Tibial nerve (tissue), 4 donors: ENCODE results near the gene HNRNPAB.

Source experiments
- EP300 ChIP-seq, 2 donors: sonication (generic); formaldehyde crosslinking; IDR thresholded peaks; one replicate each; pipeline ENCODE4 v1.6.1; 2017; ENCODE audit warnings: antibody characterized with exemption in 2 of 2, mild to moderate bottlenecking in 1 of 2
- POLR2A ChIP-seq, 2 donors: fragments of 450-650 bp; IDR thresholded peaks; one replicate each; pipeline ENCODE4 v1.6.1; 2017; ENCODE audit warnings: antibody characterized with exemption in 2 of 2, mild to moderate bottlenecking in 2 of 2, moderate library complexity in 2 of 2
- TF ChIP-seq, protein P1 (sequence below), 5 experiments: fragments of 200-600 bp in 3 of 5; fragments of 450-650 bp in 2 of 5; sonication (generic) in 3 of 5; IDR thresholded peaks; one replicate each; pipeline ENCODE4 v1.5.1; 2016 to 2019; ENCODE audit warnings: antibody characterized with exemption in 5 of 5, mild to moderate bottlenecking in 3 of 5, moderate library complexity in 2 of 5

DNA sequence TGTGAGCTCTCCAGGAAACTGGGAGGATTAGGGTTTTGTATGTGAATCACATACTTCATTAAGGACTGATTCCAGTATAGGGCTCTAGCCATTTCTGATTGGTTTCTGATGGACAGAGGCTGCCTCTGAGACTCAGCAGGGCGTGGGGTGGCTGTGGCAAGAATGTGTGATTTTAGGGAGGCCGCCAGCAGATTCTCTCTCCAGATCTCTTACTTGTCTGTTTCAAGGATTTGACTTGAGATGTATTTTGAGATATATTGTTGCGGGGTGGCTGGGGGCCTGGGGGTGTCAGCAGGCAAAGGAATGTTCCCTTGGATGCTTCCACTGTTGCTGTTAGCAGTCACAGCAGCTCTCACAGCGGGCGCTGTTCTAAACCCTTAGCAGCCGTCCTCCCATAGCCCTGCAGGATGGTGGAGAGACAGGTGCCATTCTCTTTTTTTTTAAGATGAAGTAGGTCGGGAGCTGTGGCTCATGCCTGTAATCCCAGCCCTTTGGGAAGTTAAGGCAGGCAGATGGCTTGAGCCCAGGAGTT, 8.0 kb upstream of the HNRNPAB start:
- TF ChIP-seq, protein P1, sequence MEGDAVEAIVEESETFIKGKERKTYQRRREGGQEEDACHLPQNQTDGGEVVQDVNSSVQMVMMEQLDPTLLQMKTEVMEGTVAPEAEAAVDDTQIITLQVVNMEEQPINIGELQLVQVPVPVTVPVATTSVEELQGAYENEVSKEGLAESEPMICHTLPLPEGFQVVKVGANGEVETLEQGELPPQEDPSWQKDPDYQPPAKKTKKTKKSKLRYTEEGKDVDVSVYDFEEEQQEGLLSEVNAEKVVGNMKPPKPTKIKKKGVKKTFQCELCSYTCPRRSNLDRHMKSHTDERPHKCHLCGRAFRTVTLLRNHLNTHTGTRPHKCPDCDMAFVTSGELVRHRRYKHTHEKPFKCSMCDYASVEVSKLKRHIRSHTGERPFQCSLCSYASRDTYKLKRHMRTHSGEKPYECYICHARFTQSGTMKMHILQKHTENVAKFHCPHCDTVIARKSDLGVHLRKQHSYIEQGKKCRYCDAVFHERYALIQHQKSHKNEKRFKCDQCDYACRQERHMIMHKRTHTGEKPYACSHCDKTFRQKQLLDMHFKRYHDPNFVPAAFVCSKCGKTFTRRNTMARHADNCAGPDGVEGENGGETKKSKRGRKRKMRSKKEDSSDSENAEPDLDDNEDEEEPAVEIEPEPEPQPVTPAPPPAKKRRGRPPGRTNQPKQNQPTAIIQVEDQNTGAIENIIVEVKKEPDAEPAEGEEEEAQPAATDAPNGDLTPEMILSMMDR (IDR thresholded peaks at IDR 0.05), result no peak
- TF ChIP-seq POLR2A (IDR thresholded peaks at IDR 0.05) (no peak), EP300 (IDR thresholded peaks at IDR 0.05) (no peak)
